HepG2 (cell line): ENCODE results near the gene MYO5A. TPM values are rescaled to one million over a fixed set of nuclear protein-coding genes. Genes with fewer than 3 reads are reported as not detected.

Experiments used
- ATAC-seq: fragments of 200-7000 bp; cut with Tn5 transposase; 3 replicates; pipeline ENCODE4 v1.9.1; 2020; ENCODE audit warnings: mild to moderate bottlenecking, moderate library complexity
- BruUV-seq: library from RNA; stranded (reverse); fragments of 400-500 nt; replicated peaks from 2 replicates; lab custom pipeline; 2021; lab: Mats Ljungman, UMichigan
- CTCF ChIA-PET: fragments of 300-600 bp; formaldehyde crosslinking; extraction: SDS; loops from one replicate; lab custom pipeline; 2021; ENCODE audit warnings: low total read pairs, inconsistent platforms, low intra/inter-chr PET ratio; lab: Yijun Ruan, JAX
- POLR2A ChIA-PET: fragments of 350-600 bp; sonication (Branson Sonifier 250); formaldehyde crosslinking; loops from one replicate; lab custom pipeline; 2020; ENCODE audit warnings: antibody characterized with exemption, inconsistent platforms; lab: Yijun Ruan, JAX
- DNase-seq: peaks from one replicate; pipeline ENCODE4 v3.0.0-alpha.2; 2015; ENCODE audit warnings: low spot score
- FAIRE-seq: peaks from 3 replicates; lab custom pipeline; 2011; peaks lifted over from hg19 to GRCh38; lab: Jason Lieb, UNC
- H2AFZ ChIP-seq: one replicate; pipeline ENCODE4 v1.6.1; 2011; ENCODE audit warnings: low read length, inconsistent platforms
- H3K27ac ChIP-seq: fragments of 300-600 bp; 3 replicates; pipeline ENCODE4 v1.8.0; 2011; ENCODE audit warnings: mixed run types, mild to moderate bottlenecking, mixed read lengths, low read length, inconsistent platforms; ENCODE audit not compliant: insufficient read depth; ENCODE audit errors: extremely low read length
- H3K27me3 ChIP-seq, 2 experiments: fragments of 200-600 bp in 1 of 2; 2 replicates in 1 of 2; 3 replicates in 1 of 2; pipeline versions ENCODE4 v1.6.0 to v1.8.0; 2011; ENCODE audit warnings: low read length in 2 of 2, mild to moderate bottlenecking in 2 of 2, moderate library complexity in 2 of 2, inconsistent platforms in 1 of 2; ENCODE audit not compliant: insufficient read depth in 2 of 2, control insufficient read depth in 1 of 2
- H3K36me3 ChIP-seq, 2 experiments: fragments of 200-600 bp in 1 of 2; replicated peaks in 1 of 2; 2 replicates in 1 of 2; 3 replicates in 1 of 2; pipeline versions ENCODE4 v1.5.1 to v1.8.0; 2011; ENCODE audit warnings: low read length in 2 of 2, inconsistent platforms in 1 of 2; ENCODE audit not compliant: insufficient read depth in 2 of 2, control insufficient read depth in 1 of 2
- H3K4me1 ChIP-seq: 2 replicates; pipeline ENCODE4 v1.5.1; 2012; ENCODE audit warnings: low read length, inconsistent platforms; ENCODE audit not compliant: insufficient read depth
- H3K4me2 ChIP-seq: 2 replicates; pipeline ENCODE4 v1.6.0; 2011; ENCODE audit warnings: low read depth, low read length, inconsistent platforms
- H3K4me3 ChIP-seq, 3 experiments: fragments of 200-600 bp in 1 of 3; sonication (generic), shearing (Covaris generic) in 1 of 3; replicated peaks in 1 of 3; 2 replicates each; pipeline ENCODE4 v1.5.1; 2011 to 2016; ENCODE audit warnings: low read length in 3 of 3, inconsistent platforms in 2 of 3, low read depth in 2 of 3, mild to moderate bottlenecking in 2 of 3, control low read depth in 1 of 3, mixed read lengths in 1 of 3; ENCODE audit not compliant: insufficient read depth in 1 of 3
- H3K79me2 ChIP-seq: one replicate; pipeline ENCODE4 v1.6.1; 2011; ENCODE audit warnings: low read length, inconsistent platforms; ENCODE audit not compliant: insufficient read depth
- H3K9ac ChIP-seq: 2 replicates; pipeline ENCODE4 v1.6.0; 2011; ENCODE audit warnings: mild to moderate bottlenecking, low read depth, low read length, inconsistent platforms; ENCODE audit not compliant: insufficient read depth
- H3K9me3 ChIP-seq: 2 replicates; pipeline ENCODE4 v1.5.1; 2012; ENCODE audit warnings: mild to moderate bottlenecking, low read length
- H4K20me1 ChIP-seq: 2 replicates; pipeline ENCODE4 v1.6.0; 2011; ENCODE audit warnings: inconsistent platforms, mild to moderate bottlenecking, low read length, moderate library complexity; ENCODE audit not compliant: insufficient read depth
- ARID4A ChIP-seq: sonication (generic); formaldehyde crosslinking; IDR thresholded peaks from 2 replicates; pipeline ENCODE4 v1.5.0; 2020; ENCODE audit warnings: mild to moderate bottlenecking, missing genetic modification reagents, borderline replicate concordance
- CREB3 ChIP-seq: sonication (generic); formaldehyde crosslinking; IDR thresholded peaks from 2 replicates; pipeline ENCODE4 v1.5.0; 2020; ENCODE audit warnings: missing genetic modification reagents
- DR1 ChIP-seq: sonication (generic); formaldehyde crosslinking; IDR thresholded peaks from 2 replicates; pipeline ENCODE4 v1.8.0; 2021; ENCODE audit warnings: mild to moderate bottlenecking, missing genetic modification reagents, inconsistent platforms
- FOXO4 ChIP-seq: sonication (generic); formaldehyde crosslinking; conservative IDR thresholded peaks from 2 replicates; pipeline ENCODE4 v1.8.1; 2023; ENCODE audit warnings: missing genetic modification reagents
- IRF9 ChIP-seq: sonication (generic); formaldehyde crosslinking; IDR thresholded peaks from 2 replicates; pipeline ENCODE4 v1.8.0; 2022; ENCODE audit warnings: missing genetic modification reagents, mild to moderate bottlenecking, borderline replicate concordance
- KLF9 ChIP-seq: IDR thresholded peaks from 2 replicates; pipeline ENCODE4 v1.6.1; 2016; ENCODE audit warnings: low read depth
- RXRB ChIP-seq: IDR thresholded peaks from 2 replicates; pipeline ENCODE4 v1.6.1; 2016; ENCODE audit warnings: borderline replicate concordance, missing genetic modification reagents, missing compliant biosample characterization
- TP53 ChIP-seq: sonication (generic); formaldehyde crosslinking; conservative IDR thresholded peaks from 2 replicates; pipeline ENCODE4 v1.4.0; 2020; ENCODE audit warnings: missing genetic modification reagents
- ZBTB26 ChIP-seq: IDR thresholded peaks from 2 replicates; pipeline ENCODE4 v1.6.1; 2016; ENCODE audit warnings: missing compliant biosample characterization, missing genetic modification reagents, borderline replicate concordance
- ZC3H13 ChIP-seq: sonication (generic); formaldehyde crosslinking; IDR thresholded peaks from 2 replicates; pipeline ENCODE4 v1.8.1; 2023; ENCODE audit warnings: mild to moderate bottlenecking, missing genetic modification reagents, moderate library complexity
- ZKSCAN8 ChIP-seq: IDR thresholded peaks from 2 replicates; pipeline ENCODE4 v1.6.1; 2016; ENCODE audit warnings: borderline replicate concordance, missing genetic modification reagents, missing compliant biosample characterization
- ZMYM2 ChIP-seq: sonication (generic); formaldehyde crosslinking; IDR thresholded peaks from 2 replicates; pipeline ENCODE4 v1.8.0; 2022; ENCODE audit warnings: mild to moderate bottlenecking, missing genetic modification reagents
- ZNF7 ChIP-seq: IDR thresholded peaks from 2 replicates; pipeline ENCODE4 v1.6.1; 2016; ENCODE audit warnings: missing biosample characterization, missing genetic modification reagents
- ZNF772 ChIP-seq: sonication (generic); formaldehyde crosslinking; IDR thresholded peaks from 2 replicates; pipeline ENCODE4 v1.5.0; 2020; ENCODE audit warnings: mild to moderate bottlenecking, missing genetic modification reagents
- ZNF83 ChIP-seq: sonication (generic); formaldehyde crosslinking; IDR thresholded peaks from 2 replicates; pipeline ENCODE4 v1.4.0; 2020; ENCODE audit warnings: missing genetic modification reagents, mild to moderate bottlenecking, borderline replicate concordance
- WGBS: methylation state at CpG from one replicate; pipeline ENCODE4 v1.1.6; 2017; ENCODE audit warnings: low lambda C conversion rate; 5-methylcytosine and 5-hydroxymethylcytosine counted together
- in situ Hi-C: cut with HindIII; loops from 2 replicates; pipeline ENCODE4 v1.10.0; 2017; ENCODE audit warnings: low pct_unique_long_range_greater_than_20kb; ENCODE audit not compliant: extremely low pct_ligation_motif_present
- intact Hi-C: fragments of 100-400 bp; cut with micrococcal nuclease; formaldehyde crosslinking; loops from one replicate; pipeline ENCODE4 v1.10.0; 2022; ENCODE audit not compliant: unreplicated experiment
- polyA plus RNA-seq, 8 experiments: library from polyadenylated mRNA; depleted of rRNA in 3 of 8; stranded (reverse) in 7 of 8; unstranded in 1 of 8; fragments of >200 nt; fragmentation: Illumina TruSeq in 4 of 8; extraction: Trizol in 4 of 8; gene quantifications; 2 replicates each; pipeline versions ENCODE4 v1.2.1 to v1.2.3, GENCODE V29; 2011 to 2016; ENCODE audit warnings: low read depth in 4 of 8, missing spikeins in 1 of 8, mixed read lengths in 1 of 8; ENCODE audit not compliant: insufficient read depth in 1 of 8
- total RNA-seq, 5 experiments: library from RNA; depleted of rRNA; stranded (reverse); fragments of >200 nt; fragmentation: Illumina TruSeq; extraction: Trizol; gene quantifications; 2 replicates each; pipeline ENCODE4 v1.2.3, GENCODE V29; 2016; ENCODE audit warnings: low read depth in 1 of 5

The MYO5A gene
- total and polyA plus RNA-seq, 2 of the 13 experiments (the other 11 are each of a cell fraction or from before 2014, with no cell fraction given) = 2.8 to 4.8 TPM

- TF ChIP-seq CREB3 (CRISPR knock-in tag) (no peak), ZMYM2 (no peak)
Observed at GRCh38 chr15:52407374-52407773, 121.3 kb downstream of the MYO5A start (continued).

- FAIRE-seq (no peak), ATAC-seq (no peak), DNase-seq (no peak)
- 81% methylated on average over 2 of the region's 2 CpGs for WGBS
- Histone ChIP-seq H3K4me2 (no peak overlapping the region), H3K27me3 (no peaks in the 10 kb centered on the region), H3K4me3 (no peak overlapping the region), H3K79me2 (no peaks in the 10 kb centered on the region), H3K9ac (no peak overlapping the region), H3K27ac (no peak overlapping the region), H4K20me1 (no peaks in the 10 kb centered on the region), H3K4me1 (no peaks in the 10 kb centered on the region), H3K9me3 (no peaks in the 10 kb centered on the region), H3K36me3 (no peaks in the 10 kb centered on the region), H2AFZ (no peak overlapping the region)
- intact Hi-C loops = no loop called here
- BruUV-seq = no TSS peak
- POLR2A ChIA-PET = no interaction called here
- in situ Hi-C loops = no loop called here
- CTCF ChIA-PET = no interaction called here
- TF ChIP-seq ZKSCAN8 (CRISPR knock-in tag) (no peak), FOXO4 (CRISPR knock-in tag) (no peak), TP53 (CRISPR knock-in tag) (no peak), ZBTB26 (CRISPR knock-in tag) (no peak), ZC3H13 (CRISPR knock-in tag) (no peak), ARID4A (CRISPR knock-in tag) (no peak), KLF9 (no peak), IRF9 (CRISPR knock-in tag) (no peak), ZNF7 (CRISPR knock-in tag) (no peak), ZNF83 (CRISPR knock-in tag) (no peak), DR1 (CRISPR knock-in tag) (no peak), RXRB (CRISPR knock-in tag) (no peak), ZNF772 (no peak)
Observed at GRCh38 chr15:52406601-52407000, 122.1 kb downstream of the MYO5A start.
